Measurements from ENCODE around the gene SLC12A8.

The SLC12A8 gene

GRCh38 chr3:125052624-125053303 lies 159.8 kb downstream of the SLC12A8 start:
- no peak for DNase-seq (ENCODE audit: low read depth)

GRCh38 chr3:125051715-125052581 lies 160.6 kb downstream of the SLC12A8 start:
- no peak for DNase-seq (ENCODE audit: low read depth)

- DNase-seq (ENCODE audit: low read depth): no peak
These were observed 161.3 kb downstream of the SLC12A8 start for GRCh38 chr3:125051205-125051604.

GRCh38 chr3:125050488-125051090 lies 162.0 kb downstream of the SLC12A8 start:
- no peak for DNase-seq (ENCODE audit: low read depth)

- no peak for DNase-seq (ENCODE audit: low read depth)
These were observed 164.3 kb downstream of the SLC12A8 start for GRCh38 chr3:125048282-125048681.

- DNase-seq (ENCODE audit: low read depth): no peak
These were observed 166.6 kb downstream of the SLC12A8 start for GRCh38 chr3:125045965-125046364.

- no peak for DNase-seq (ENCODE audit: low read depth)
These were observed 167.4 kb downstream of the SLC12A8 start for GRCh38 chr3:125045194-125045593.

- DNase-seq (ENCODE audit: low read depth): no peak
These were observed 168.9 kb downstream of the SLC12A8 start for GRCh38 chr3:125043599-125044151.

GRCh38 chr3:125042725-125043406 lies 169.7 kb downstream of the SLC12A8 start:
- DNase-seq (ENCODE audit: low read depth): no peak

GRCh38 chr3:125039131-125040100 lies 173.1 kb downstream of the SLC12A8 start:
- DNase-seq (ENCODE audit: low read depth): no peak

GRCh38 chr3:125037498-125038150 lies 174.9 kb downstream of the SLC12A8 start:
- no peak for DNase-seq (ENCODE audit: low read depth)

- no peak for DNase-seq (ENCODE audit: low read depth)
These were observed 177.3 kb downstream of the SLC12A8 start for GRCh38 chr3:125035217-125035616.

GRCh38 chr3:125033616-125034015 lies 178.9 kb downstream of the SLC12A8 start:
- no peak for DNase-seq (ENCODE audit: low read depth)

- DNase-seq (ENCODE audit: low read depth): no peak
These were observed 179.4 kb downstream of the SLC12A8 start for GRCh38 chr3:125033135-125033534.

GRCh38 chr3:125032683-125033082 lies 179.9 kb downstream of the SLC12A8 start:
- DNase-seq (ENCODE audit: low read depth): no peak

All from fibroblast of the conjunctiva (primary cell).